ENCODE results near the gene MAML2. TPM values are rescaled to one million over a fixed set of nuclear protein-coding genes. Genes with fewer than 3 reads are reported as not detected.

The MAML2 gene
- total and polyA plus RNA-seq, 4 donors, result 0.56 to 2.1 (median 1.4) TPM

GRCh38 chr11:96319898-96320656, 22.9 kb downstream of the MAML2 start:
- Histone ChIP-seq H3K27ac (ENCODE audit: low read depth in 1 of 2, low read length in 2 of 2) (no peak overlapping the region), H3K9me3 (ENCODE audit: control insufficient read depth in 4 of 4, low read length in 3 of 4) (no peaks in the 10 kb centered on the region), H3K4me1 (ENCODE audit: control insufficient read depth in 4 of 4, insufficient read depth in 4 of 4, low read length in 3 of 4) (peaks cover 0 to 2% (median 0%) of the 10 kb centered on the region in 4 donors), H3K4me3 (ENCODE audit: low read depth in 1 of 3, low read length in 3 of 3) (no peak overlapping the region), H3K9ac (ENCODE audit: low read depth in 1 of 2, low read length in 2 of 2) (no peak overlapping the region), H3K27me3 (ENCODE audit: control insufficient read depth in 4 of 4, insufficient read depth in 4 of 4, low read length in 3 of 4) (no peaks in the 10 kb centered on the region), H3K36me3 (ENCODE audit: control insufficient read depth in 4 of 4, insufficient read depth in 3 of 4, low read depth in 1 of 4, low read length in 3 of 4) (no peaks in the 10 kb centered on the region)
- TF ChIP-seq HNF4A (conservative IDR thresholded peaks at IDR 0.05) (no peak), EGR1 (IDR thresholded peaks at IDR 0.05; ENCODE audit: low read depth in 2 of 2) (no peak), CTCF (IDR thresholded peaks at IDR 0.05; ENCODE audit: low read depth, low read length, missing input control) (no peak), FOXA2 (IDR thresholded peaks at IDR 0.05) (no peak)
- no peak for DNase-seq (ENCODE audit: low spot score)
- 78% methylated on average over 2 of the region's 2 CpGs for WGBS

DNA sequence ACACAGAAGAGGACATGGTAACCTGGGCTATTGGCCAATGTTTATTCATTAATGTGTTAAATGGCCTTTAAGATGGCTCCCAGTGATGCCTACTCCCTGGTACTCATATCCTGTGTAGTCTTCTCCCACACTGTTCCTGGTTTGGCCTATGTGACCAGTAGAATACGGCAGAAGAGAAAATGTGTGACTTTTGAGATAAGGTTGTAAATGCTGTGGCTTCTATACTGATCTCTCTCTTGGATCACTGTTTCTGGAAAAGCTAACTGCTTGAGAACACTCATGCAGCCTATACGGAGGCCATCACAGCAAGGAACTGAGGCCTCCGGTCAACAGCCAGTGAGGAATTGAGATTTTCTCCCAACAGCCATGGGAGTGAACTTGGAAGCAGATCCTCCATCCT, 24.1 kb downstream of the MAML2 start:
- H3K27ac ChIP-seq (ENCODE audit: low read depth in 1 of 2, low read length in 2 of 2), result no peak overlapping the region
- no peak overlapping the region for H3K9ac ChIP-seq (ENCODE audit: low read depth in 1 of 2, low read length in 2 of 2)
- no peaks in the 10 kb centered on the region for H3K27me3 ChIP-seq (ENCODE audit: control insufficient read depth in 4 of 4, insufficient read depth in 4 of 4, low read length in 3 of 4)
- no peak for DNase-seq (ENCODE audit: low spot score)
- 86% methylated on average over 3 of the region's 3 CpGs for WGBS
- peaks cover 0 to 5% (median 0%) of the 10 kb centered on the region in 4 donors for H3K4me1 ChIP-seq (ENCODE audit: control insufficient read depth in 4 of 4, insufficient read depth in 4 of 4, low read length in 3 of 4)
- no peaks in the 10 kb centered on the region for H3K9me3 ChIP-seq (ENCODE audit: control insufficient read depth in 4 of 4, low read length in 3 of 4)
- no peak for TF ChIP-seq MAX (IDR thresholded peaks at IDR 0.05)
- no peaks in the 10 kb centered on the region for H3K36me3 ChIP-seq (ENCODE audit: control insufficient read depth in 4 of 4, insufficient read depth in 3 of 4, low read depth in 1 of 4, low read length in 3 of 4)
- no peak overlapping the region for H3K4me3 ChIP-seq (ENCODE audit: low read depth in 1 of 3, low read length in 3 of 3)

DNA sequence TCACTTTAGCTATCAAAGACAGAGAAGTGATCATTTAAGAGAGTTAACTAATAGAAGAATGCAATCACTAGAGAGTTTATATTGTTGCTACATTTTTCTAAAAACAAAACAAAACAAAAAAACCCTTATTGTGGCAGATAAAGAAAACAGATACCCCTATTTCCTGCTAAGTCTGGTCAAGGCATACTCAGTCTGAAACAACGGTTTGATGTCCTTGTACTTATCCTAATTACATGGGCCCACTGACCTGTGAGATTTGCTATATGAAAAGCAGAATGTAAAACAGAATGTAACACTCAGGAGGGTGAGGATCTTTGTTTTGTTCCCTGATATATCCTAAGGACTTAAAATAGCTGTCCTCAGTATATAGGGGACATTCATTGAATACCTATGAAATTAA, 24.6 kb downstream of the MAML2 start:
- Histone ChIP-seq H3K4me1 (ENCODE audit: control insufficient read depth in 4 of 4, insufficient read depth in 4 of 4, low read length in 3 of 4) (peaks cover 0 to 5% (median 0%) of the 10 kb centered on the region in 4 donors), H3K9me3 (ENCODE audit: control insufficient read depth in 4 of 4, low read length in 3 of 4) (no peaks in the 10 kb centered on the region), H3K4me3 (ENCODE audit: low read depth in 1 of 3, low read length in 3 of 3) (no peak overlapping the region), H3K27ac (ENCODE audit: low read depth in 1 of 2, low read length in 2 of 2) (no peak overlapping the region), H3K27me3 (ENCODE audit: control insufficient read depth in 4 of 4, insufficient read depth in 4 of 4, low read length in 3 of 4) (no peaks in the 10 kb centered on the region), H3K9ac (ENCODE audit: low read depth in 1 of 2, low read length in 2 of 2) (no peak overlapping the region), H3K36me3 (ENCODE audit: control insufficient read depth in 4 of 4, insufficient read depth in 3 of 4, low read depth in 1 of 4, low read length in 3 of 4) (no peaks in the 10 kb centered on the region)
- WGBS, result 64% methylated on average over 1 of the region's 1 CpG
- DNase-seq (ENCODE audit: low spot score), result no peak
- TF ChIP-seq CTCF (IDR thresholded peaks at IDR 0.05; ENCODE audit: low read depth, low read length, missing input control), result no peak
- no peak for TF ChIP-seq FOXA1 (IDR thresholded peaks at IDR 0.05)
- TF ChIP-seq HNF4G (IDR thresholded peaks at IDR 0.05), result no peak
- TF ChIP-seq HNF4A (conservative IDR thresholded peaks at IDR 0.05), result no peak
- no peak for TF ChIP-seq GABPA (IDR thresholded peaks at IDR 0.05 in 1 of 2, conservative IDR thresholded peaks at IDR 0.05 in 1 of 2)
- TF ChIP-seq, protein P1, sequence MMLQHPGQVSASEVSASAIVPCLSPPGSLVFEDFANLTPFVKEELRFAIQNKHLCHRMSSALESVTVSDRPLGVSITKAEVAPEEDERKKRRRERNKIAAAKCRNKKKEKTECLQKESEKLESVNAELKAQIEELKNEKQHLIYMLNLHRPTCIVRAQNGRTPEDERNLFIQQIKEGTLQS (IDR thresholded peaks at IDR 0.05), result no peak
- TF ChIP-seq RAD21 (IDR thresholded peaks at IDR 0.05), result no peak
- TF ChIP-seq EGR1 (IDR thresholded peaks at IDR 0.05; ENCODE audit: low read depth in 2 of 2), result no peak
- TF ChIP-seq NR2F2 (IDR thresholded peaks at IDR 0.05), result no peak
- no peak for TF ChIP-seq FOXA2 (IDR thresholded peaks at IDR 0.05)
- TF ChIP-seq REST (IDR thresholded peaks at IDR 0.05), result no peak
- no peak for TF ChIP-seq SP1 (IDR thresholded peaks at IDR 0.05)
- no peak for TF ChIP-seq MAX (IDR thresholded peaks at IDR 0.05)
- TF ChIP-seq YY1 (IDR thresholded peaks at IDR 0.05), result no peak
- no peak for TF ChIP-seq TAF1 (conservative IDR thresholded peaks at IDR 0.05)
- TF ChIP-seq JUND (IDR thresholded peaks at IDR 0.05), result no peak

All from liver (tissue), 9 donors.